GOT3 (cell line): ENCODE results near the gene MRPL32.
"Not testable (repeated sequence)": the region's sequence is repeated elsewhere in the genome, so short reads cannot be mapped to it uniquely, and the experiment has no call there.

ENCODE experiments used
- DNase-seq: peaks from one replicate; lab custom pipeline; 2025; ENCODE audit warnings: mixed read lengths; lab: John Stamatoyannopoulos, UW

Gene MRPL32

GRCh38 chr7:42931834-42932651 lies at the start of gene MRPL32, which contains the start of gene PSMA2:
MRPL32 (plus strand) TSS chr7:42932376; CDS start chr7:42932387, 11 bp downstream.
PSMA2 (minus strand) TSS chr7:42932174; CDS start chr7:42932158, 16 bp downstream.
- peak; percentile 92 for DNase-seq

GRCh38 chr7:42883950-42884349 lies 48.2 kb upstream of the MRPL32 start:
- no peak for DNase-seq

- not testable (repeated sequence) for DNase-seq
Observed at GRCh38 chr7:42885183-42885582, 47.0 kb upstream of the MRPL32 start.

GRCh38 chr7:42886129-42886528 lies 46.0 kb upstream of the MRPL32 start:
- no peak for DNase-seq

- no peak for DNase-seq
Observed at GRCh38 chr7:42886893-42887505, 45.2 kb upstream of the MRPL32 start.

GRCh38 chr7:42893346-42894240 lies 38.6 kb upstream of the MRPL32 start:
- DNase-seq, result no peak

- DNase-seq, result no peak
Observed at GRCh38 chr7:42900842-42901241, 31.3 kb upstream of the MRPL32 start.

GRCh38 chr7:42902331-42902730 lies 29.8 kb upstream of the MRPL32 start:
- no peak for DNase-seq

- no peak for DNase-seq
Observed at GRCh38 chr7:42906181-42906580, 26.0 kb upstream of the MRPL32 start.

- DNase-seq, result no peak
Observed at GRCh38 chr7:42907316-42907715, 24.9 kb upstream of the MRPL32 start.

GRCh38 chr7:42910306-42910705 lies 21.9 kb upstream of the MRPL32 start:
- DNase-seq, result no peak

- DNase-seq, result peak; percentile 92
Observed at GRCh38 chr7:42911454-42912447, 20.4 kb upstream of the MRPL32 start, which contains the start of gene C7orf25. C7orf25 (minus strand) TSS chr7:42912070; CDS start chr7:42910900, 1,170 bp downstream.

- no peak for DNase-seq
Observed at GRCh38 chr7:42913591-42913990, 18.6 kb upstream of the MRPL32 start.

GRCh38 chr7:42914009-42914408 lies 18.2 kb upstream of the MRPL32 start:
- DNase-seq, result no peak

GRCh38 chr7:42914421-42915045 lies 17.6 kb upstream of the MRPL32 start:
- no peak for DNase-seq

- DNase-seq, result no peak
Observed at GRCh38 chr7:42915356-42915755, 16.8 kb upstream of the MRPL32 start.

- DNase-seq, result no peak
Observed at GRCh38 chr7:42922017-42922753, 10.0 kb upstream of the MRPL32 start.

GRCh38 chr7:42924223-42924838 lies 7.8 kb upstream of the MRPL32 start:
- no peak for DNase-seq

GRCh38 chr7:42925630-42926029 lies 6.5 kb upstream of the MRPL32 start:
- no peak for DNase-seq
